Activated CD4-positive, alpha-beta T cell treated with anti-CD3 and anti-CD28 coated beads, Interleukin-2, amount 50 U/mL, for 4 hours (primary cell): ENCODE measurements around the gene ZFPL1.

Experiments used
- DNase-seq, 2 experiments: peaks; one replicate each; pipeline ENCODE4 v3.0.0-alpha.2; 2020

ZFPL1 gene

GRCh38 chr11:65060913-65061408 lies 23.1 kb upstream of the ZFPL1 start:
- DNase-seq, result no peak

- DNase-seq, result no peak
These were observed 20.5 kb upstream of the ZFPL1 start for GRCh38 chr11:65063532-65063931.

DNA sequence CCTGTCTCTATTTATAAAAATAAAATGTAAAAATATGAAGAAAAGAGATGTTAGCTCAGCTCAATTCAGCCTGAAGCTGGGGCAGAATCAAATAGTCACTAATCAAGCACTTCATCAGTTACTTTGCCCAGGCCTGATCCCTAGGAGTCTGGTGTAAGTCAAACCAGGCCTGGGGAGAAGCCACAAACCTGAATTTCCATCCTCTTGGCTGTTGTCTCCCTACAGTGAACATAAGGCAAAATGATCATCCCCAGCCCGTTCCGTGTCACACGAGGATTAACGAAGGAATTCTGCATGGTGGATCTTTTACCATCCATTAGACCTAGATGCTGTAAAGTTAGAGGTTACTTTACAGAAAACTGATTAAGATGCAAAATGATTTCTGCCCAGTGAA lies 19.2 kb upstream of the ZFPL1 start:
- no peak for DNase-seq

DNA sequence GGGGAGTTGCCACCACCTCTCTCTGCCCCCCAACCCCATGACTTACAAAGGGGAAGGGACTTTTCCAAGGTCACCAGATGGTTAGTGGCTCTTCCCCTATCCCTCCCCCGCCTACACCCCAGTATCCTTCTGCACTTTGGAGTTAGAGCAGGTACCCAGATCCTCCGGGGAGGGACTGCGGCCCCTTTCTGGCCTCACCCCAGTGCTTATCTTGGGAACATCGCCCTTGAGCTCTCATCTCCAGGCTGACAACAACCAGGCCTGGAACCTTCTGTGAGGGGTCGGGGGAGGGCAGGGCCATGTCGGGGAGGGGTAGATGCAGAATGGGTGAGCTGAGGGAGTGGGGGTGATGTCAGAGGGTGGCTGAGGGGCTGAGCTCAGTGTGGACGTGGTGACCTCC lies 18.2 kb upstream of the ZFPL1 start:
- no peak for DNase-seq

GRCh38 chr11:65066315-65066714 lies 17.7 kb upstream of the ZFPL1 start:
- no peak for DNase-seq

DNA sequence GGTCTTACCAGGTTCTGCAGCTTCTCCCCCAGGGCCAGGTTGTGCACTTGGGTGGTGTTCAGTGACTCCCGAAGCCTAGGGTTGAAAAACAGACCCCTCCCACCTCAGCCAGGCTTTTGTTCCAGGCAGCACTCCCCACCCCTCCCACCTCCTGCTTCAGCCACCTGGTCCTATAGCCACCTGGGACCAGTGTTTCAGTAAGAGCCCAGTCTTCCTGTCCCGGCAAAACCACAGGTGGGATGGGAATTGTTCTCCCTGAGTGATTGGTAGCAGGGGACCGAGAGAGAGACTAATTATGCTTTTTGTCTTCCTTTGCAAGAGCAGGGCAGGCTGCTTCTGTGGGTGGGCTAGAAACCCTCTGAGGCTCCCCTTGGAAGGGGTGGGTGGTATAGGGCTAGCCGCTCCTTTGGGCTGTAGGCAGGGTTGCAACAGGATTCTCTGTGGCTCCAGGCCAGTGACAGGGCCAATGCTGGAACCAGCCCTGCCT lies 17.2 kb upstream of the ZFPL1 start:
- no peak for DNase-seq

GRCh38 chr11:65067446-65067845 lies 16.6 kb upstream of the ZFPL1 start:
- DNase-seq, result no peak

DNA sequence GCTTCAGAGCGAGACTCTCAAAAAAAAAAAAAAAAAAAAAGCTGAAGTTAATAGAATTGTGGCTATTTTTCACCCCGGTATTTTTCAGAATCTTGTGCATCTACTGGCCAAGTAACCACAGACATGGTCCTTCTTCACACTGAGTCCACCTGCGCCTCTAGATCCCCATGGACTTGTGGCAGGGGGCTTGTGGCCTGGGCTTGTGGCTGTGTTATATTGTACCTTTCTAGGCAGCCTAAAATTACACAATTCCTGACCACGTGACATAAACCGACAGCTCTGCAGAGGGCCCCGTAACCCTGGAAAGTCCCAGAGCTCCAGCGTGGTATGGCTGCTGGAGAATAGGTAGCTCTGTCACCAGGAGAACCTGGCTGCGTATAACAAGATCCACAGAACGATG lies 14.8 kb upstream of the ZFPL1 start:
- no peak for DNase-seq

- no peak for DNase-seq
These were observed 12.0 kb upstream of the ZFPL1 start for GRCh38 chr11:65071907-65072630.

- DNase-seq, result no peak
These were observed 11.4 kb upstream of the ZFPL1 start for GRCh38 chr11:65072631-65072966.

DNA sequence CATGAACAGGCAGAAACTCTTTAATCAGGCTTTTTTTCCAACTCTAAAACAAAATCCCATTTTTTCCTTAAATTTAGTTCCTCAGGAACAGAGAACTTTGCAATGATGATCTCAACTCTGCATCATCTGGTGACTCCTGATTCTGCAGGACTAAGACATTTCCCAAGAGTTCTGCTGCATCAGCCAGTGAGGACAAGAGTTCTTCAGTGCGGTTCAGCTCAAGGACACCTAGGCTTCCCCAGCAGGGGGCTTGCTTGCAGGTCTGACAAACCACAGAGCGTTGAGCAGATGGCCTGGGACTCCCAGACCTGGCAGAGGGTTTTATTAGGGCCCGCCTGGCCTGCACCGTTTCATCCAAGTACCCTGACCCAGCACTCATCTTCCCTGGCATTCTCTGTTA lies 6.6 kb upstream of the ZFPL1 start:
- no peak for DNase-seq

DNA sequence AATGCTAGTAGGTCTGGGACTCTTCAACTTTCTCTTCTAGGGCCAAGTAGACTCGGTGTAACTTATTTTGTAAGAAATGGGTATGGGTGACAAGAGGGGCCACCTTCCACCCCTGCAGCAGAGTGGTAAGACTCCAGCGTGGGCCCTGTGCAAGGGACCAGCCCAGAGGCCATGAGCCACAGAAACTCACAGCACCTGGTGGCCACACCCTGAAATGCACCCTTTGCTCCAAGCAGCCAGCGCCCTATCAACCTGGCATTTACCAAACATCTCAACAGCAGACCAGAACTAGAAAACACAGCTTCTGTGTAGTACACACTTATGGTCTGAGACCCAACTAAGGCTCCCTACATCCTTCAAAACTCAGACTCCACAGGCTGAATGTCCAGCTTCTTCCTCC lies 5.9 kb upstream of the ZFPL1 start:
- DNase-seq, result peak; percentile 73 to 74

DNA sequence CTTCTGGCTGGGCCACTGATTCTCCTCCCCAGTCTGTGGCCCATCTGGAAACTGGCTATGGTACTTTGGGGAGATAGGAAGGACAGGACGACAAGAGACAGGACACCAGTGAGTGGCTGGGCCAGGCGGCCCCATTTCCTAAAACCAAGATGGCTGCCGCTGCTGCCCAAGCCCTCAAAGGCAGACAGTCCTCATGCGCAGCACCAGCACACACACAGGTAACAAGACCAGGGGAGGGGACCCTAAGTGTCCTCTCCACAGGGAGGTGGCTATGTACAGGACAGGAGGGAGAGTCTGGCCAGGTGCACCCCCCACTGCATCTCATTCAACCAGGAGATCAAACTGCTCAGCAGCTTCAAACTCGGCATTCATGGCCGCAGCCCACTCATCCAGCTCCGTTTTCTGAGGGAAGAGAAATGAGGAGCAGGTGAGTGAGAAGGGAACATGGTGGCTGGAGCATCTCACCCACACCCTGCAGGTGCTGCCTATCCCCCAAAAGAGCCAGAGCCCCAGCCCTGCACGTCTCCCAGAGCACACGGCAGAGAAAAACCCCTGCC lies 5.2 kb upstream of the ZFPL1 start:
- no peak for DNase-seq

DNA sequence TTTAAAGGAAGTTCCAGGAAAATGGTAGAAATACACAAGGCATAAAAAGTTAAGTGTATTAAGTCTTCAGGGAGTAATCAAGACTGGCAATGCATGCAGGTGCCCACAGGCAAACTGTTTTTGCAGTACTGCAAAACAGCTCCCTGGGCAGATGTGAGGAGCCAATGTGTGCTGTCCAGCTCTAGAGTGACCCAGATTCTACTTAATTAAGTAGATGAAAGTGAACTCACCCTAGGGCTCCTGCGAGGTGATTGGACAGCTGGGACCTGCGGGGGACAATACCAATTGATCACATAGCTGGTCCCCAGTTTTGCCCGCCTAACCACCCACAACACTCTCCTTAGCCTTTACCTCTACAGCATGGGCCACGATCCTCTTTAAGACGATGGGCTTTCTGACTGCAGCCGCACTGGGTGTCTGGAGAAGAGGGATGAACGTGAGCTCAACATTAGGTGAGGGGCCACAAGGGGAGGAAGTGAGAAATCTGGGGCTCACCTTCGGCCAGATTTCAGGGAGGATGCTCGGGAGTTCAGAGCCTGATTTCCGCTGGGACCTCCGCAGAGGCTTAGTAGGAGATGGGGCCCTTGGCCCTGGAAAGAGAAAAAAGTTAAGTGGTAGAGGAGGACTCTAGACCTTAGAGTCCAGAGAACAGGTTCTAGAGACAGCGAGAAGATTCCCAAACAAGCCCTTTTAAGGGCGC lies 738 bp upstream of the ZFPL1 start:
- no peak for DNase-seq

- no peak for DNase-seq
These were observed 765 bp downstream of the ZFPL1 start for GRCh38 chr11:65084598-65085375.

- no peak for DNase-seq
These were observed 1.4 kb downstream of the ZFPL1 start for GRCh38 chr11:65085446-65085845.

DNA sequence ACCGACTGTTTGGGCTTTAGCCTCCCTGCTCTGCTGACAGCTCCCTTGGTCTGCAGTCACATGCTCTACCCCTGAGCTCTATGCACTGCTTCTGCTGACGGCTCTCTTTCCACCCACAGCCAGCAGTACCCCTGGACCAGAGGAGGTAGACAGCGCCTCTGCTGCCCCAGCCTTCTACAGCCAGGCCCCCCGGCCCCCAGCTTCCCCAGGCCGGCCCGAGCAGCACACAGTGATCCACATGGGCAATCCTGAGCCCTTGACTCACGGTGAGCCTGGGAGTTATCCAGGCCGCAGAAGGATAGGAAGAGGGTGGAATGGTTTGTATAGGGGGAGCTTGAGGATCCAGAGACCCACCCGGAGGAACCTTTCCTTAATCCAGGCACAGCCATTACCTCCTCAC lies 2.8 kb downstream of the ZFPL1 start:
- no peak for DNase-seq

DNA sequence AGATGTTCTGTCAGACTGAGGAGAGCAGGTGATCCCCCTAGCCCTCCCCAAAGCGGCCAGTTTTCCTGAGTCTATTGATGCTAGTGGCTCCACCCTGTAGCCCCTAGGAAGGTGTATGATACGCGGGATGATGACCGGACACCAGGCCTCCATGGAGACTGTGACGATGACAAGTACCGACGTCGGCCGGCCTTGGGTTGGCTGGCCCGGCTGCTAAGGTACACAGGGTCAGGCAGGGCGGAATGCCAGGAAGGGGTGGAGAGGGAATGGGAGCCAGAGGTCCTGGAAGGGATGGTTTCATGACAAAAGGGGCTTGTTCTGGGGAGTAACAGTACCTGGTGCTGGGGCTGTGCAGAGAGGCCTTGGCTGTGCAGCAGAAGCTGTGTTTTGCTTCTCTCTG lies 3.2 kb downstream of the ZFPL1 start:
- DNase-seq, result no peak

DNA sequence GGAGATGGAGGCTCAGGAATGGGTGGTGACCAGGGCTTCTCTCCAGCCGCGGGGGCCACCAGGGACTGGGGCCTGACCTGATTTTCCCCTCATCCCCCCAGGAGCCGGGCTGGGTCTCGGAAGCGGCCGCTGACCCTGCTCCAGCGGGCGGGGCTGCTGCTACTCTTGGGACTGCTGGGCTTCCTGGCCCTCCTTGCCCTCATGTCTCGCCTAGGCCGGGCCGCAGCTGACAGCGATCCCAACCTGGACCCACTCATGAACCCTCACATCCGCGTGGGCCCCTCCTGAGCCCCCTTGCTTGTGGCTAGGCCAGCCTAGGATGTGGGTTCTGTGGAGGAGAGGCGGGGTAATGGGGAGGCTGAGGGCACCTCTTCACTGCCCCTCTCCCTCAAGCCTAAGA lies 3.8 kb downstream of the ZFPL1 start:
- DNase-seq, result no peak

DNA sequence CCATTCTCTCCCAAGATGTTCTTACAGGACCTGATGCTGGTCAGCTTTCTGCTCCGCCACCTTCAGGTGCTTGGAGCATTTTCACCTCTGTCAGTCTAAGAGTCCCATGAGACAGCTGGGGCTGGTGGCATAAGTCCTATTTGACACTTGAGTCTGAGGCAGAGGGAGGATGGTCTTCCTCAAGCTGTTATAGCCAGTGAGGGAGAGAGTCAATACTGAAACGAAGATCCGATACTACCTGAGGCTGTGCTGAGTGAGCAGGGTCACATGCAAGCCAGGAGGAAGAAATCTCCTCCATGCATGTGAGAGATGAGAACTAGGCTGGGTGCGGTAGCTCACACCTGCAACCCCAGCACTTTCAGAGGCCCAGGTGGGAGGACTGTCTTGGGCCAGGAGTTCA lies 5.6 kb downstream of the ZFPL1 start:
- DNase-seq, result no peak

DNA sequence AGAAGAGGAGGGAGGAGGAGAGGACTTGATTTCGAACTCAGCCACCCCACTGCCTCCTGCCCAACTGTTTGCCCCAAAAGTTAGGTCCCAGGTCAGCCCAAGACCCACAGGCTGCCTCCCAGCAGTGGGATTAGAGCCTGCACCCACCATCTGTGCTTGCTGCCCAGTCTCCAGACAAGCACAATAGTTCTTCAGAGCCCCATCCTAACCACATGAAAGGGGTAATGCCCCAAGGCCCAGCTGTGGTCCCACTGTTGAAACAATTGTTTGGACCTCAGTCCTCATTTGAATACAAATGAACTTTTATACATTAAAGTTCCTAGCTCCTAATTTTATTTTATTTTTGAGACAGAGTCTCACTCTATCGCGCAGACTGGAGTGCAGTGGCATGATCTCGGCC lies 6.6 kb downstream of the ZFPL1 start:
- no peak for DNase-seq

GRCh38 chr11:65095427-65095826 lies 11.4 kb downstream of the ZFPL1 start:
- no peak for DNase-seq
